ENCODE measurements around the gene KAZN.
A peak's percentile ranks its signal among the peaks of the same experiment; 100 is the strongest.

DNA sequence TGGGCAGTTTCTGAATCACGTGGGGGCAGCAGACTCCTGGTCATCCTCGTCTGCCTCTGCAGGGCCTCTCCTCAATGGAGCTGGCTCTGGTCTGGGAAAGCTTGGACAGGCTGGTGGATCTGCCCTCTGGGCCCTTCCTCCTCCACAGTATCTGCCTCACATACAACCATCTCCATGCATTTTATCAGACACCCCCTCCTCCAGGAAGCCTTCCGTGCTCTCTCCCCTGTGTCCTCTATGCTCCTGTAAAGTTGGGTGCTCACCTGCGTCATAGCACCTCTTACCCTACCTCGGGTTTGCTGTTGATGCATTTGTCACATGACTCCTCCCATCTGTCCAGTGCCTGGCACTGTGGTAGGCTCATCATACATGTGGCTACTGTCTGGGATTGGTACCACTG, 459.3 kb downstream of the KAZN start:
- TF ChIP-seq POLR2A (IDR thresholded peaks at IDR 0.05) (no peak), CTCF (IDR thresholded peaks at IDR 0.05 in 8 of 11, conservative IDR thresholded peaks at IDR 0.05 in 3 of 11) (no peak), POLR2AphosphoS5 (IDR thresholded peaks at IDR 0.05) (peak in 2 of 3 donors; percentile 7 to 18)
